Kidney (tissue), 14 donors: ENCODE results near the gene TLX3. TPM values are rescaled to one million over a fixed set of nuclear protein-coding genes. Genes with fewer than 3 reads are reported as not detected.

Source experiments
- DNase-seq, 5 donors: peaks; one replicate each; pipeline ENCODE4 v3.0.0-alpha.2; 2013 to 2020
- FAIRE-seq: peaks from 2 replicates; lab custom pipeline; 2012; peaks lifted over from hg19 to GRCh38; lab: Jason Lieb, UNC
- H3K27ac ChIP-seq, 2 donors: one replicate each; pipeline ENCODE4 v1.7.0; 2013; ENCODE audit warnings: low read depth in 2 of 2, low read length in 2 of 2, inconsistent platforms in 1 of 2
- H3K27me3 ChIP-seq: one replicate; pipeline ENCODE4 v1.7.1; 2013; ENCODE audit warnings: low read length, inconsistent platforms; ENCODE audit not compliant: control insufficient read depth, insufficient read depth
- H3K36me3 ChIP-seq, 3 donors: one replicate each; pipeline versions ENCODE4 v1.7.0 to v1.7.1; 2013; ENCODE audit warnings: low read length in 3 of 3, control low read depth in 1 of 3, inconsistent platforms in 1 of 3; ENCODE audit not compliant: insufficient read depth in 3 of 3, control insufficient read depth in 2 of 3
- H3K4me1 ChIP-seq, 3 donors: one replicate each; pipeline versions ENCODE4 v1.7.0 to v1.7.1; 2013; ENCODE audit warnings: low read length in 3 of 3, inconsistent platforms in 1 of 3, low read depth in 1 of 3; ENCODE audit not compliant: control insufficient read depth in 2 of 3, insufficient read depth in 2 of 3
- H3K4me3 ChIP-seq, 3 donors: one replicate each; pipeline versions ENCODE4 v1.7.0 to v1.8.1; 2013; ENCODE audit warnings: low read length in 3 of 3, control low read depth in 1 of 3, inconsistent platforms in 1 of 3
- H3K9ac ChIP-seq, 3 donors: one replicate each; pipeline versions ENCODE4 v1.7.0 to v1.7.1; 2013; ENCODE audit warnings: low read length in 3 of 3, control low read depth in 1 of 3, inconsistent platforms in 1 of 3
- H3K9me3 ChIP-seq, 3 donors: one replicate each; pipeline versions ENCODE4 v1.7.0 to v1.7.1; 2013; ENCODE audit warnings: low read length in 3 of 3, control low read depth in 1 of 3, inconsistent platforms in 1 of 3; ENCODE audit not compliant: control insufficient read depth in 2 of 3, insufficient read depth in 1 of 3
- intact Hi-C: fragments of 100-400 bp; cut with DNase I; formaldehyde crosslinking; loops from one replicate; pipeline ENCODE4 v1.11.1; 2022
- polyA plus RNA-seq: library from polyadenylated mRNA; stranded (reverse); fragments of 350-450 nt; fragmentation: Illumina TruSeq; extraction: RNeasy Lipid Tissue Mini Kit (QIAGEN cat#74804); gene quantifications from one replicate; pipeline ENCODE4 v1.2.3, GENCODE V29; 2014; ENCODE audit warnings: low read depth, low replicate concordance; ENCODE audit not compliant: insufficient read depth
- total RNA-seq: library from RNA; stranded (reverse); fragmentation: NEBNext Ultra II Directional; extraction: Animal tissue kit (Norgen Biotek cat#: 25700); gene quantifications from one replicate; pipeline ENCODE4 v1.2.1, GENCODE V29; 2021
- TF ChIP-seq, protein P1 (sequence below): IDR thresholded peaks from 3 replicates; pipeline ENCODE4 v1.5.1; 2012; ENCODE audit warnings: mild to moderate bottlenecking, moderate library complexity, borderline replicate concordance; ENCODE audit not compliant: insufficient read depth; ENCODE audit errors: extremely low read depth
- donor health status: control.
- donor health status: control.
- donor health status: control.
- donor health status: control.
- donor health status: control.
- donor health status: DM: yes; HTN: yes; CAD: no.
- donor health status: Normal renal cell carcinoma (clear cell type).

The TLX3 gene
- total and polyA plus RNA-seq, 2 donors from 2014 or later, result not detected

GRCh38 chr5:171285465-171285864, 23.6 kb upstream of the TLX3 start:
- Histone ChIP-seq H3K9ac (no peak overlapping the region), H3K27ac (no peak overlapping the region), H3K36me3 (no peaks in the 10 kb centered on the region), H3K9me3 (no peaks in the 10 kb centered on the region), H3K4me3 (no peak overlapping the region), H3K27me3 (no peaks in the 10 kb centered on the region), H3K4me1 (no peaks in the 10 kb centered on the region)
- FAIRE-seq (no peak), DNase-seq (no peak)
- intact Hi-C loops, result no loop called here
- TF ChIP-seq, protein P1, sequence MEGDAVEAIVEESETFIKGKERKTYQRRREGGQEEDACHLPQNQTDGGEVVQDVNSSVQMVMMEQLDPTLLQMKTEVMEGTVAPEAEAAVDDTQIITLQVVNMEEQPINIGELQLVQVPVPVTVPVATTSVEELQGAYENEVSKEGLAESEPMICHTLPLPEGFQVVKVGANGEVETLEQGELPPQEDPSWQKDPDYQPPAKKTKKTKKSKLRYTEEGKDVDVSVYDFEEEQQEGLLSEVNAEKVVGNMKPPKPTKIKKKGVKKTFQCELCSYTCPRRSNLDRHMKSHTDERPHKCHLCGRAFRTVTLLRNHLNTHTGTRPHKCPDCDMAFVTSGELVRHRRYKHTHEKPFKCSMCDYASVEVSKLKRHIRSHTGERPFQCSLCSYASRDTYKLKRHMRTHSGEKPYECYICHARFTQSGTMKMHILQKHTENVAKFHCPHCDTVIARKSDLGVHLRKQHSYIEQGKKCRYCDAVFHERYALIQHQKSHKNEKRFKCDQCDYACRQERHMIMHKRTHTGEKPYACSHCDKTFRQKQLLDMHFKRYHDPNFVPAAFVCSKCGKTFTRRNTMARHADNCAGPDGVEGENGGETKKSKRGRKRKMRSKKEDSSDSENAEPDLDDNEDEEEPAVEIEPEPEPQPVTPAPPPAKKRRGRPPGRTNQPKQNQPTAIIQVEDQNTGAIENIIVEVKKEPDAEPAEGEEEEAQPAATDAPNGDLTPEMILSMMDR, result no peak

DNA sequence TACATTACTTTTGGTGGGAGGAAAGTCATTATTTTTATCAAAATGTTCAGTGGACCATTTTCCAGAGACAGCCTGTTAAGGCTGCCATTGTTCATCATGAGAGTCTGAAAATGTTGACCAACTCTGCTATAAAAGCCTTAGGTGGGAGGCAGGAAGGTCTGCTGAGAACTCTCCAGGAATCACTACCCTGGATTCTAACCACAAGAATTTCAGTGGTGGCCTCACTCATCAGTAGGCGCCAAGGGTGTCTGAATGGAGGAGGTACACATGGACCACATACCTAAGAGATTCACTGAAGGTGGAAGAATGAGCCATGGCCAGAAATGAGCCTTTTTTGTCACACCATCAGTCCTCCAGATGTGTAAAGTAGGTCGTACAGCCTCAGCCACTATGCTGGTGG, 21.0 kb upstream of the TLX3 start:
- DNase-seq, result no peak
- H3K36me3 ChIP-seq, result no peaks in the 10 kb centered on the region
- FAIRE-seq, result no peak
- H3K9ac ChIP-seq, result no peak overlapping the region
- TF ChIP-seq, protein P1, result no peak
- no peak overlapping the region for H3K27ac ChIP-seq
- intact Hi-C loops, result no loop called here
- no peaks in the 10 kb centered on the region for H3K4me1 ChIP-seq
- no peaks in the 10 kb centered on the region for H3K27me3 ChIP-seq
- no peaks in the 10 kb centered on the region for H3K9me3 ChIP-seq
- no peak overlapping the region for H3K4me3 ChIP-seq

DNA sequence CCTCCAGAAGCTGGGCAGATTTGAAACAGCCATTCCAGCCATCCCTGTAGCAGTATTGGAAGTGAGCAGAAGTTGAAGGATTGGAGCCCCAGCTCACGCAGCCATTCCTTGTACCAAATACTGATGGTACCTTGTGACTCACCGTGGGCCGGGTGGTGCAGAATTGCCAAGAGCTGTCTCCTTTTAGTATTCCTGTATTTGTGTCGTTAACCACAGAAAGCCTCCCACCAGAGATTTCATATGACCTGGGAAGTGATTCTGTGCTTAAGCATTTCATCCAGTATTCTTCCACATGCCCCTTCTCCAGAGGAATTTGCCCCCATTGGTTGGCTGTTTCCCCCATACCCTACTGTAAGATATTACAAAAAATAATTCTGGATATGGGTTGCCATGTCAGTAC, 17.7 kb upstream of the TLX3 start:
- no peaks in the 10 kb centered on the region for H3K36me3 ChIP-seq
- H3K27ac ChIP-seq, result no peak overlapping the region
- TF ChIP-seq, protein P1, result no peak
- no peaks in the 10 kb centered on the region for H3K9me3 ChIP-seq
- no peak overlapping the region for H3K4me3 ChIP-seq
- no peak overlapping the region for H3K9ac ChIP-seq
- no peaks in the 10 kb centered on the region for H3K4me1 ChIP-seq
- H3K27me3 ChIP-seq, result no peaks in the 10 kb centered on the region
- no peak for DNase-seq
- intact Hi-C loops, result no loop called here
- no peak for FAIRE-seq

DNA sequence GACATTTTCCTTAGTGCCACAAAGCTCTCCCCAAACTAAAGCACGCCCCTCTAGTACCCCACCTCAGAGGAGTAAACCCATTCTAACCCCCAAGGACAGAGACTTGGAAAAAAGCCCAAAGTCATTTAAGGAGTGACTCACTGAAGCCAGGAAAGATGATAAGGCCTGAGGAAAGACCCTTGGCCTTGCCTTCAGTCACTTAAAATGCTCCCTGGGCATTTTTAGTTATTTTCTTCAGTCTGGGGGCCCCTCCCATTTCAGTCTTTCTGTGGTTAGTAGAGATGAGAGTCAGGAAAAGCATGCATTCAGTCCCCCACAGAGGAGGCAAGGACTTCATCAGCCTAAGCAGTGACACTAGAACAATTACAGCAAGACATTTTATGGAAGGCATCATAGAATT, 13.7 kb upstream of the TLX3 start:
- no peaks in the 10 kb centered on the region for H3K4me1 ChIP-seq
- no peak overlapping the region for H3K9ac ChIP-seq
- H3K36me3 ChIP-seq, result no peaks in the 10 kb centered on the region
- no peak overlapping the region for H3K4me3 ChIP-seq
- TF ChIP-seq, protein P1, result no peak
- H3K9me3 ChIP-seq, result no peaks in the 10 kb centered on the region
- DNase-seq, result no peak
- intact Hi-C loops, result no loop called here
- H3K27ac ChIP-seq, result no peak overlapping the region
- no peak for FAIRE-seq
- no peaks in the 10 kb centered on the region for H3K27me3 ChIP-seq
